HEK293T (cell line): Measurements from ENCODE around the gene GGPS1.

Experiments
- ARNT ChIP-seq: fragments of 450-650 bp; IDR thresholded peaks from 2 replicates; pipeline ENCODE4 v1.6.1; 2017; ENCODE audit warnings: mild to moderate bottlenecking
- BHLHE40 ChIP-seq: fragments of 450-650 bp; IDR thresholded peaks from 2 replicates; pipeline ENCODE4 v1.6.1; 2016; ENCODE audit warnings: mild to moderate bottlenecking, moderate library complexity, borderline replicate concordance
- CTBP1 ChIP-seq: fragments of 450-650 bp; IDR thresholded peaks from 2 replicates; pipeline ENCODE4 v1.6.1; 2016; ENCODE audit warnings: borderline replicate concordance
- FOXA1 ChIP-seq: fragments of 450-650 bp; IDR thresholded peaks from 2 replicates; pipeline ENCODE4 v1.6.1; 2016; ENCODE audit warnings: mild to moderate bottlenecking
- NFRKB ChIP-seq: fragments of 450-650 bp; IDR thresholded peaks from 2 replicates; pipeline ENCODE4 v1.6.1; 2016; ENCODE audit warnings: mild to moderate bottlenecking, moderate library complexity
- SP1 ChIP-seq: fragments of 450-650 bp; IDR thresholded peaks from 2 replicates; pipeline ENCODE4 v1.6.1; 2017
- SUZ12 ChIP-seq: fragments of 450-650 bp; IDR thresholded peaks from 2 replicates; pipeline ENCODE4 v1.6.1; 2016; ENCODE audit warnings: mild to moderate bottlenecking
- TARDBP ChIP-seq: fragments of 450-650 bp; IDR thresholded peaks from 2 replicates; pipeline ENCODE4 v1.6.1; 2016

- TF ChIP-seq BHLHE40 (no peak), FOXA1 (no peak), SP1 (no peak), SUZ12 (no peak), NFRKB (no peak), TARDBP (no peak), CTBP1 (no peak), ARNT (no peak)
These were observed 48.7 kb upstream of the GGPS1 start for GRCh38 chr1:235279694-235280093.
